GM19328 (cell line): Measurements from ENCODE around the gene SHROOM3.

Experiments used
- ATAC-seq: cut with Tn5 transposase; IDR thresholded peaks from one replicate; pipeline ENCODE4 v1.9.1; 2021; ENCODE audit warnings: mild to moderate bottlenecking, moderate library complexity; ENCODE audit not compliant: unreplicated experiment

The SHROOM3 gene

DNA sequence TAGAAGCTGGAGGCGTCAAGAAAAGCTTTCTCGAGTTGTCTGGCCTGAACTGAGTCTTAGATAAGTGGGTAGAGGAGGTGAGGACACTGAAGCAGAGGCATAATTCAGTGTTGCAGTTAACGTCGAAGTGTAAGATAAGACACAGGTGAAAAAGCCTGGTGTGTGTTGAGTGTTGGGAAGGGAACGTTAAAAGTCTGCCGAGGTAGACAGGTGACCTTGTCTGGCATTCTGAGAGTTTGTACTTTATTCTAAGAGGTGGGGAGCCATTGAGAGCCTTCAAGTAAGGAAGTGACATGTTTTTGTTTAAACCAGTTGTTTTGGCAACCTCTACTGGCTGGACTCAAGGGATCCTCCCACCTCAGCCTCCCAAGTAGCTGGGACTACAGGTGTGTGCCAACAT lies 219.1 kb downstream of the SHROOM3 start:
- ATAC-seq, result no peak

DNA sequence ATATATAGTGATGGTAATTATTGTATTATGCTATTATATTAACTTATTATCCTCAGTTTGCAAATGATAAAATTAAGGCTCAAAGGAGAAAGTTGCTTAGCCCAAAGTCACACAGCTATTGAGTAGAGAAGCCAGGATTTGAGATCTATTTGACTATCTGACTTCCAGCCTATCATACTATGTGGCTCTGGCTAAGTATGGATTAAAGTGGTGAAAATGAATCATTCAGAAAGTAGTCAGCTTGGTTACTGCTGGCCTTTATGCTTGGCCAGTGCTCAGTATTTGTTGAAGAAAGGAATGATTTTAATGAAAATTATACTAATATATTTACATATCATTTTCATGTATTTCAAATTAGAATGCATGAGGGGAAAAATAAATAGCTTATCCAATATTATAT lies 219.8 kb downstream of the SHROOM3 start:
- no peak for ATAC-seq

DNA sequence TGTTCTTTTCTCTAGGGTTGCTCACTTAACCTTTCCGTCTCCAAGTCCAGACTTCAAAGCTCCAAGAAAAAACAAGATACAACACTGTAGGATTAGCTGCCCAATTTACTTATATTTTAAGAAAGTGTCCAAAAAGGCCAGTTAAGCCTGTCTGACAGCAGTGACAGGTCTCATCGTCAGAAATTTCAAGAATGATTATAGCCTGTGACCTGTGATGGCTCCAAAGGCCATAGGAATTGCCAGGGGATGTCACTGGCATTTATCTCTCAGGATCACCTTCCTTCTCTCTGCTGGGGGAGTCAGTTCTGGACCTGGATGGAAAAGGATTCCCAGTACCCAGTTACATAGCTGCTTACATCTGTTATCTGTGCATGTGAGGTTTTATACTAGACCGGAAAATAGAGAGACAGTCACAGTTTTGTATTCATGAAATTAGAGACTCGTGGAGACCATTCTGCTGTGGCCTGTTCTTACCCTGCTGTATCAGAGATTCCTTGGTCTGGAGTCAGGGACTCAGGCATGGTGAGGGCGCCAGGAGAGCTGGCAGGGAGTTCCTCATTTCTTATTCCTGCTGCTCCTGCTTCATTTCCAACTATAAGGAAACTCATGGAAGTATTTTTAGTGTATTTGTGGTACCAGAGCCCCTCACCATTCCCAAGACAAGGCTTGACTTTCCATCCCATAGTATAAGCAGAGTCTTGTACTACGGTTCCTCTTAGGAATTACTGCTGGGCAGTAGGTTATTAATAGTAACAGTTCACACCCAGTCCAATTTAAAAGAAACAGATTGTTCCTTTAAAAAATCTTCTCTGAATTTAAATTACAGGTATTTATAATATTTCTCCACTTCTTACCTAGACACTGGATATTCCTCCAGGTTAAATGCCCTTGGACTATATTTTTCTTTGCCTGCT lies 220.8 kb downstream of the SHROOM3 start:
- no peak for ATAC-seq

DNA sequence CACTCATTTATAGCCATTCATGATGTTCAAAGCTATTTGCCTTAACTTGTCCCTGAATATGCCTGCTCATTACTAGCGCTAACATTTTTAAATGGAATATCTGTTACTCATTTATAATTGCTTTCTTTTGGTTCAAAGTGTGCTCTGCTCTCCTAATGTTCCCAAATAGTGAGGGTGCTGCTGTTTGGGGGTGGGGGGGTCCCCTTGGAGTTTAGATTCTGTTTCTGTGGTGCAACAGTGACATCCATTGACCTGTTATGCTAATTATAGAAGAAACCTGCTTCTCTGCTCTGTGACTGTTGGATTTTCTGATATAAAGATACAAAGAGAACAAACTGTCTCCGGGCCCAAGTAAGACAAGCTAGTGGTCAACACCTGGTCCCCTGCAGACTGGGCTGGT lies 222.4 kb downstream of the SHROOM3 start:
- no peak for ATAC-seq

DNA sequence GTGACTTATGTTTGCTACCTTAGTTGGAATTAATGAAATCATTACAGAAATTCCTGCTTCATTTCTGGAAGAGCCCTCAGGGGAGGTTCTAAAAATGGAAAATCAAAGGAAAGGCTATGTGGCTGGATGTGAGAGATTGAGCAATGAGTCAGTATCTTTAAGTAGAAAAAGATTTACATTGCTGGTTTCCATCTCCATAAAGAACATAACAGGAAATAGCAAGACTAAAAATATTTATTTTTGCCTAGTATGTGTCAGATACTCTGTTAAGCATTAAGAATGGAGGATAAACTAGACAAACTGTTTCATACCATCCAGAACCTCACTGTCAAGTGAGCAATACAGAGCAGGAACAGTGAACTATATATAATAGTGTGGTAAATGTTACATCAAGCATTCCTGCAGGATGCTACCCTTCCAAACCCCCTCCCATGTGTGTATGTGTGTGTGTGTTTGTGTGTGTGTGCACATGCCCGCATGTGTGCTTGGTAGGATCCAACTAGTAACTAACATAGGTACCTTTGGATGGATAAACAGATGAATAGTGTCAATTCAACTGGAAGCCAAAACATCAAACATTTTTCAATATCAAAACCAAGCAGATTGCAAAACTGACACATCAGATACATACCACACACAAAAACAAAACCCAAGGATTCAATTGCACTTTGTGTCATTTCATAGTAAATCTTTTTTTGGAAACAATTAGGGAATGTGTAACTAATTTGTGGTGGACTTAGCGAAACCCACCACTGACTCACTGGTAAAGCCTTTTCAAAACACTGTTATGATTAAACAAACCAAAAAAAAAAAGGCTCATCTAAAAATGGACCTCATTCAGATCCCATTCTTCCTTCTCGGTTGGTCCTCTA lies 223.4 kb downstream of the SHROOM3 start:
- no peak for ATAC-seq

DNA sequence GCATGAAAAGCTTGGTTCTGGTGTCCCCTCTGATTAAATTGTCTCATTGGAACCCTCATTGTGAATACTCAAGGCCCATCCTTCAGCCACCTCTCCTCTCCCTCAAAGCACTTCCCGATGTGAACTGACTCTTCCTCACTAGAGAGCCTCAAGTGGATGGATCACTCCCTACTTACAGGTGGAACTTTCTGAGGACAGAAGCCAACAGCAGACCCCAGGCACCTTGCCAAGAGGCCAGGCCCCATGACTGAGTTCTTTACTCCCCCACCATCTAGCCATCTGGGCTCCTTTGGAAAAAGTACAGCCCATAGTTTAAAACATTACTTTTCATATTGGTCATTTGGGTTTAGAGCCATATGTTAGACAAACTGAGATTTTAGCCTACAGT lies 224.1 kb downstream of the SHROOM3 start:
- no peak for ATAC-seq

DNA sequence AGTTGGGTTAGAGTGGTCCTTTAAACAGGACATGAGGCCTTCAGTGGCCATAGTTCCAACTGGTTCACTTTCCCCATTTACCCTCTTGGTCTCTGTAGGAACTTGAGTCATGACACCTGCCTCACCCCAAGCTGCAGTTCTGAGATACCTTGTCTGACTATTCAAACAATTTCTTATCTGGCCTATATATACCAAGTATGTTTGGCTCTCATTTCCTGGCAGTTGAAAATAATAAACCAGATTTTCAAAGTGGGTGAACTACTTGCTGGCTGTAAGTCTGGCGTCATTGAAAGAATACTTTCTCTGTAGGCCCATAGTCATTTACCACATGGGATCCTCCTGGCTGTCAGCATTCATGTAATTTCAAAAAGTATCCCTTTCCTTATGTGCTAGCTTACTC lies 228.8 kb downstream of the SHROOM3 start:
- no peak for ATAC-seq

DNA sequence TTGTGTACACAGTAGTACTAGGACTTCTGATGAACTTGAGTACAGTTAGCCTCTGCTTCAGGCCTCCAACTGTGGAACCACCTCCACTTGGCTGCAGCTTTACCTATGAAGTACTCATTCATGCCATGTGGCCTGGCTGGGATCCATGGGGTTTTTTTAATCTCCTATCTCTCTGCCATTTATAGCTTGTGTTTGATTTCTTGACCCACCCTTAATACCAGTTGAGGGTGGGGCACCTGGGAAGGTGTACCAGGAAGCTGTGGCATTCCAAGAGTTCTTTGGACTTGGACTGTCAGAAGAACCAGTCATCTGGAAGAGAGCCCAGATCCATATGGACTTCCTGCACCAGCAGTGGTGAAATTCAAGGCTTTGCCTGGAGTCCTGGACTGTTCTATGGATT lies 230.1 kb downstream of the SHROOM3 start:
- ATAC-seq, result no peak

DNA sequence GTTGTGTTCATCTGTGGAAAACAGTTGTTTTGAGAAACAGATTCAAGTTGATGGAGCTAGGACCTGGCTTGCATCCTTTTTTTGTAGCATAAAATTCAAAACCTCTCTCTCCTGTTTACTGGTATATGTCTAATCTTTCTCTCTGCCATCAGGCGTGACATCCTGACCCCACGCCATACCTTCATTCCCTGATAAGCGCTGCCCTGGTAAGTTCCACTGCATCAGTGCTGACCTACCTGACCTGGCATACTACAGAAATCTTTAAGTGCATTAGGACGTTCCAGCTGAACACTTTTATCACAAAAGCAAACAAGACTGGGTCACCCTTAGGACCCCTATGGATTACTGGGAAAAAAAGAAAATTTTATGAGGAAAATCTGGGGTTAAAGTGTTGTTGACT lies 230.7 kb downstream of the SHROOM3 start:
- no peak for ATAC-seq

DNA sequence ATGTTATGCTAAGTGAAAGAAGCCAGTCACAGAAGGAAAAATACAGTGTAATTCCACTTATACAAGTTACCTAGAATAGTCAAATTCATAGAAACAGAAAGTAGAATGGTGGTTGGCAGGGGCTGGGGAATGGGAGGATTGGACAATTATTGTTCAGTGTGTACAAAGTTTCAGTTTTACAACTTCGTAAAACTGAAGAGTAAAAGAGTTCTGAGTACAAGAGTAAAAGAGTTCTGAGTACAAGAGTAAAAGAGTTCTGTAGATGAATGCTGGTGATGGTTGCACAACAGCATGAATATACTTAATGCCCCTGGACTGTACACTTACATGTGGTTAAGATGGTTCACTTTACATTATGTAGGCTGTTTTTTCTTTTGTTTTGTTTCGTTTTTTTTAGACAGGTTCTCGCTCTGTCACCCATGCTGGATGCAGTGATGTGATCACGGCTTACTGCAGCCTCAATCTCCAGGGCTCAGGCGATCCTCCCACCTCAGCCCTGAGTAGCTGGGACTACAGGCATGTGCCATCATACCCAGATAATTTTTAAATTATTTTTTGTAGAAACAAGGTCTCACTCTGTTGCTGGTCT lies 232.0 kb downstream of the SHROOM3 start:
- ATAC-seq, result no peak

DNA sequence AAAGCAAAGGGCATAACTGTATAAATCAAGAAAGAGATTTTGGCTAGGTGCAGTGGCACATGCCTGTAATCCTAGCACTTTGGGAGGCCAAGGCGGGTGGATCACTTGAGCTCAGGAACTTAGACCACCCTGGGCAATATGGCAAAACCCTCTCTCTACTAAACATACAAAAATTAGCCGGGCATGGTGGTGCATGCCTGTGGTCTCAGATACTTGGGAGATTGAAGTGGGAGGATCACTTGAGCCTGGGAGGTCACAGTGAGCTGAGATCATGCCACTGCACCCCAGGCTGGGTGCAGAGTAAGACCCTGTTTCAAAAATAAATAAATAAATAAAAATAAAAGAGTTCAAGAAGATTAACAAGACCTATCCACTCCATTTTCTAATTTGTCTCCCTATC lies 235.6 kb downstream of the SHROOM3 start:
- ATAC-seq, result no peak

DNA sequence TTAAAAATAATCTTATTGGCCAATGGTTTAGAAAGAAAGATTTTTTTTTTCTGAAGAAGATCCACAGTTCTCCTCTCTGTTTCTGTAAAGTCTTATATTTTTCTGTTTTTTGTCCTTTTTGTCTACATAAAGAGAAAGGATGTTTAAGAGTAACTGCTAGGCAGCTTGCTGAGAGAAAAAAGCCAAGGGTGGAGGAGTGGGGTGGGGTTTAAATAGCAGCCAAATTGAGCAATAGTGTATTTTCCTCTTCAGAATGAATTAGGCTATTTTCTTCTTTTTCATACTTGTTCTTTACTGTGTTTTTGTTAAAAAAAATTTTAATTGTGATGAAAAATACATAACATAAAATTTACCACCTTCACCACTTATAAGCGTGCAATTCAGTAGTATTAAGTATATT lies 238.3 kb downstream of the SHROOM3 start:
- no peak for ATAC-seq

DNA sequence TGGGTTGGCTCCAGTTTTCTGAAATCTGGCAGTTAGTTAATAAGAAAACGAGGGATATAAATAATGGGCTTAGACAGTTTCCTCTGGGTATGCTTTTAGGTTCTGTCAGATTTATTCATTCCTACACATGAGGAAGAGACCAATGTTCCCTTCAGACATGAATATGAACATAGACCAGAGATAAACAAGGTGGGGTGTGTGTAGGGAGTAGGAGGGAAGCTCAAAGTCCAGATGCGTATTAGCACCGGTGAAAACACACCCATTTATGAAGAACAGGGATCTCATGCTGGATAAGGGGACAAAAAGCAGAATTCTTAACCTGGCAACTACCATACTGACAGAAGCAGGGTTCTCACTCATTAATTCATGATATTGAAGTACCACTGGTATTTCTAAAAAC lies 240.0 kb downstream of the SHROOM3 start:
- ATAC-seq, result no peak

DNA sequence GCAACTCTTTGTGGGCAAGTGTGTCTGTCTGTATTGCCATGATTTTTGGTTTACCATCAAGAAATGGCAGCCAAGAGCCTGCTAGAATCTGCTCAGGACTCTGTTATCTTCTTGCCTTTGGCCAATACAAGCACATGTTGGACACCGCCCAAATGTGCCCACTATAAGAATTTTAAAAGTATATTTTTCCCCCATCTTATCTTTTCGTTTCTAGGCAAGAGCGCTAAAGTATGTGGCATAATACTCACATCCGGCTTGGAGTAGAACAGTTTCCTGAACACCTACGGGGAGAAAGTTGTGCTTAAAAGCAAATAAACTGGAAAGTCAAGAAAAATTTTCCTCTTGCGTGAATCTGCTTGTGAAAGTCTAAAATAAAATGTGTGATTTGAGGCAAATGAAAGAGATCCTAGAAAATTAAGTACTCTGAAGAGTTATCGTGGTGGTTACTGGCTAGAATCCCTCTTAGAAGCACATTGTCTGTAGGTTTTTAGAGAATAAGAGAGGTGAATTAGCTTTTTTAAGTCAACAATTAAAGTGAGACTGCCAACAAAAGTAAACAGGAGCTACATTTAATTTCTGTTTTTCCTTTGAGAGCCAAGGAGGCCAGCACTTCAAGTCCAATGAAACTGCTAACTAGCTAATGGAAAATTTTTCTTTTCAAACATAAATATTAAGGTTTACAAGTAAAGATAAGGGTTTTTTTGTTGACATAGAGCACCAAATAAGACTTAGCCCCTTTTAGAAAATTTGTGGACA lies 242.7 kb downstream of the SHROOM3 start:
- no peak for ATAC-seq

DNA sequence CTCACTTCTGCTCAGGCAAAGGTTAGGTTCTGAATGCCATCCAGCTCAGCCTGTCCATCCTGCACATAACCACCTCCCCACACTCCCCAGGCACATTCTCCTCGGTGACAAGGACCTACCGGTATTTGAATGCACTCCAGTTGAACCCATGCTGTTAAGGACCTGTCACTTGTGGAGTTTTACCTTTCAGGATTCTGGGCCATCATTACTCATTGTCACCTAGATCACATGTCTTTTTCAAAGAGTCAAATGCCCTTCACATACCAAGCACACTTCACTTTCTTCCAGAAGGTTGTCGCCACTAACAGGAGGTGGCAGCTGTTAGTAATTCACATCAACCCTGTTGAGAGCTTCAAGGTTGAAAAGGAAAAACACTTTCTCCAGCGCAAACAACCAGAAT lies 244.7 kb downstream of the SHROOM3 start:
- ATAC-seq, result no peak

DNA sequence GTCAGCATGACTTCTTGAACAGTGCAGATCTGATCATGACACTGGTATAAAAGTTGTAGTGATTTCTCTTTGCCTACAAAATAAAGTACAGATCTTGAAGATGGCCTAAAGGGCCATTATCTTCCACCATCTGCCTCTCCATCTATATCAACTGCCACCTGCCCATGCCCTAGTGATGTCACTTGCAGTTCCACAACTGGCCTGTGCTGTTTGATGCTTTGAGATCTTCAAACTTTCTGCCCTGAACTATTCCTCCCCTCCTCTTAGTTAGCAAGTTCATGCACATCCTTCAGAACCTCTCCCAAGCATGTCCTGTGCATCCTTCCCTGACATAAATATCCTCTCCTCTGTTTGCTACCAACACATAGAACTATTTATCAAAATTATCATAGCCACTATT lies 245.9 kb downstream of the SHROOM3 start:
- ATAC-seq, result no peak

DNA sequence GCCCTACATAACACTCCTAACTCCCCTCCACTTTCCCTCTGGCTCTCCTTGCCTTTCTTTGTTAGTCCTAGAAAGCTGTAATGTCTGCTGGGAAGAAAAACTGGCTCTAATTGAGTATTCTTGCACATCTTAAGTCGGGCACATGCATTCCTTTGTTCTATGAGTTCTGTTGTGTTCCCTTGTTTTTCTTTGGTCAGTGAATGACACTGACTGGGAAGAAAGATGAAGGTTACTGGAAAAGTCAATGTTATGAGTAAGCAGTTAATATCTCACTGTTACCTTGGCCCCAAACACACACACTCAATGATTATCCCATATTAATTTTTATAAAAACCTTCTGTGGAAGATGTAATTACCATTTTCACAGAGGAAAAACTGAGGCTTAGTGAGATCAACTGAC lies 247.0 kb downstream of the SHROOM3 start:
- ATAC-seq, result no peak

DNA sequence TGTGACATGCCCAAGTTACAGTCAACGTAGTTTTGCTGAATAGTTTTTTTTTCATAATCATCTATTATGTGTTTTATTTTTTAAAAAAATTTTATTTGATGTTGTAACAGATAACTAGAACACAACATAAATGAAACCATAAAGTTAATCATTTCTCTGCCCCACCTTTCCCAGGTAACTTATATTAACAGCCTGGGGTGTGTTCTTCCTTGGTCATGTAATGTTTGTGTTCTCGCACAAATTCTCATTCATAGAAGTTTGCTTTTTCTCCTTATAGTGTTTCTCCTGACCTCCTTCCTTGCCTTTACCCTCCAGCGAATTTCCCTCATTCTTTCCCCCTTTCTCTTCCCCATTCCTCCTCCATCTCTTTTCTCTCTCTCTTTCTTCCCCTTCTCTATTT lies 248.1 kb downstream of the SHROOM3 start:
- ATAC-seq, result no peak

DNA sequence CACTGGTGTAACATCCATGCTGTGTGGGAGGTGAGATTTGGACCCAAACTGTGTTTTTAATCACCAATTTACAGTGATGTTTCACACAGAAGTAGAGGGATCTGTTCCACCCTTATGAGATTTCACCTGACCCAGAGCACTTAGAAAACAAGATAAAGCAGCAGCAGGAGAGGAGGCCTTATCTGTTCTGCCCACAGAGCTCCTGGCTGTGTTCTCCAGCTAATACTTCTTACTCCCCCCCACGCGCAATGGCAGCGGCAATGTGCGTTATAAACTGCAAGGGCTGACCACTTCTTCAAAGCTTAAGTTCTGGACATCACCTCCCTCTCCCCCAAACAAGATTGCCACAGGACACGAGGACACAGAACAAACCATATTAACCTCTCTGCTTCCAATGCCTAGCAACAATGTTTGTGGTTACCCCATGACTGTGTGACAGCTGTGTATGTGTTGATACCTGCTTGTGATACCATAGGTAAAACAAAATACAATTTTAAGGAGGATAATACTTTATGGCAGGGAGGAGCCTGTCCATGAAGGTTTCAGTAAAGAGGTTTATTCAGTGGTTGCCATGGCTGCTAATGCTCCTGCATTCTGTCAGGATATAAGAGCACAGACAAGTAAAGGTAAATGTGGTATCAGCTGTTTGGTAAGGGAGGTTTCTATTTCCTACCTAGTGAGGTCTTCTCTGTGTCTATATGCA lies 252.9 kb downstream of the SHROOM3 start:
- ATAC-seq, result no peak

DNA sequence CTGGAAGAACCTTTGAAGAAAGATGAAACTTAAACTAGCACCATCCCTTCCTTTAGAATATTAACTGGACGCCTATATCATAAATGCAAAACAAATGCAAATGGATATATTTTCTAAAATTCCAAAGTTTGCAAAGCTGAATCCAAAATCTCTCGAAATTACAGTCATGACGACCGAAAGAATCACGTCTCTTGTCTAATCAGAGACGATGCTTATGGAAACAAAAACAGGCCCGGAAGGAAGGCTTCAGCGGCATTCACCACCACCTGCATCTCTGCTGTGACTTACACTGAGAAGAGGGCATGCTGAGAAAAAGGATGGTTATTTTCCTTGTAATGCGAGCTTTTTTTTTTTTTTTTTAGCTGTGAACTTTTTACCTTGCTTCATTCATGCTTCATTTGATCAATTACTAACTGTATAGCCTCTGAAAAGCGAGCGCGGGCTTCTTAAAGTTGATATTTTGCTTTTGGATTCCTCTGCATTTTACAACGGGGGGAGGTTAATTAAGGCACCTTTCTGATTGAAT lies 253.7 kb downstream of the SHROOM3 start:
- no peak for ATAC-seq
